EL (cell line): ENCODE measurements around the gene SPPL2B.
"Not testable (repeated sequence)": the region's sequence is repeated elsewhere in the genome, so short reads cannot be mapped to it uniquely, and the experiment has no call there.

Source experiments
- DNase-seq: peaks from one replicate; pipeline ENCODE4 v3.0.0-alpha.2; 2016

Gene SPPL2B

DNA sequence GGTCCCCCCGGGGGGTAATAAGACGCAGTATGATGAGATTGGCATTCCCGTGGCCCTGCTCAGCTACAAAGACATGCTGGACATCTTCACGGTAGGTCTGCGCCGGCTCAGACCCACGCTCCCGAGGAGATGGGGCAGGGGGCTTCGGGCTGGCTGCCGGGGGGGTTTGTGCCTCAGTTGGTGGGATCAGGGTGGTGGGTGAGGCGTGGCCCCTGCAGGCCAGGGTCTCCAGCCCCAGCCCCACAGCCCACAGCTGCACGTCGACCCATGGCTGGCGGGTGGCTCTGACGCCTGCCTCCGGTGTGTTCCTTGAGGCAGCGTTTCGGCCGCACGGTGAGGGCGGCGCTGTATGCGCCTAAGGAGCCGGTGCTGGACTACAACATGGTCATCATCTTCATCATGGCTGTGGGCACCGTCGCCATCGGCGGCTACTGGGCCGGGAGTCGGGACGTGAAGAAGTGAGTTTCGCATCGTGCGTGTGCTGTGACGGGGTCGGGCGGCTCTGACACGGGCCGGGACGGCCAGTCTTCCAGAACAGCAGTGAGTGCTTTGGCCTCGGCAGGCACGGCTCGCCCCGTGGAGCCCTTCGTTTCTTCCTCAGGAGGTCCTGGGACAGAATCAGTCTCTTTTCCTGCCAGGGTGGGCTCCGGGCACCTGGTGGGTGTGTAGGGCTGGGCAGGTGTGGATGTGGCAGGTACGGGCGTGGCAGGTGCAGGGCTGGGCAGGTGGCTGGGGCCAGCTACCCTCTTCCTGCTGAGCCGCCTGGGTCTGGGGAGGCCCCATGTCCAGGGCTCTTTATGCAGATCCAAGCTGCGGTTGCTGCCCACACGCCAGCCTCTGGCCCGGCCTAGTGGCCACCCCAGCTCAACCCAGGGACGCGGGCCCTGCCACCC, 10.5 kb downstream of the SPPL2B start:
- DNase-seq = no peak

- DNase-seq = no peak
Observed at GRCh38 chr19:2339644-2340310, 11.3 kb downstream of the SPPL2B start.

- DNase-seq = no peak
Observed at GRCh38 chr19:2340496-2341243, 12.2 kb downstream of the SPPL2B start.

DNA sequence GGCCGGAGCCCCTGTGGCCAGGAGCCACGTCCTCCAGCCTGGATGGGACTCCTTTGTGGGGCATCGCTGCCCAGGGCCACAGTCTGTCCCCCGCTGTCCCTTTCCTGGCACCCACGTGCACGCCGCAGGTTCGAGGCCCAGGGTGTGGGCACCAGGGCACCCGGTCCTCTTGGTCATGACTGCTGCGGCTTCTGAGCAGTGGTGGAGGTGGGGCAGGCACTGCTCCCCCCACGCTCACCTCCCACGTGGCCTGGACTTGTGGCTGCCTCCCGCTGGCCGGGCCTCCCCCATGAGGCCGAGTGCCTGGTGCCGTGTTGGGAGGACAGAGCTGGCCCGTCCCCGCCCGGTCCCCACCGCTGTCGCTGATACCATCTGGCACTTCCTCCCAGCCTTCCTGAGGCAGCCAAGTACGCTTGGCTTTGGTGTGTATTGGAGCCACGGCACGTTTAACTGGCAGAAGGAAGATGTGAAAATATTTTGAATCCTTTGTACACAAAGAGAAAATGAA, 12.8 kb downstream of the SPPL2B start:
- DNase-seq = no peak

- DNase-seq = no peak
Observed at GRCh38 chr19:2341982-2342381, 13.5 kb downstream of the SPPL2B start.

GRCh38 chr19:2342656-2343288, 14.3 kb downstream of the SPPL2B start:
- DNase-seq = no peak

- no peak for DNase-seq
Observed at GRCh38 chr19:2343289-2343982, 15.0 kb downstream of the SPPL2B start.

DNA sequence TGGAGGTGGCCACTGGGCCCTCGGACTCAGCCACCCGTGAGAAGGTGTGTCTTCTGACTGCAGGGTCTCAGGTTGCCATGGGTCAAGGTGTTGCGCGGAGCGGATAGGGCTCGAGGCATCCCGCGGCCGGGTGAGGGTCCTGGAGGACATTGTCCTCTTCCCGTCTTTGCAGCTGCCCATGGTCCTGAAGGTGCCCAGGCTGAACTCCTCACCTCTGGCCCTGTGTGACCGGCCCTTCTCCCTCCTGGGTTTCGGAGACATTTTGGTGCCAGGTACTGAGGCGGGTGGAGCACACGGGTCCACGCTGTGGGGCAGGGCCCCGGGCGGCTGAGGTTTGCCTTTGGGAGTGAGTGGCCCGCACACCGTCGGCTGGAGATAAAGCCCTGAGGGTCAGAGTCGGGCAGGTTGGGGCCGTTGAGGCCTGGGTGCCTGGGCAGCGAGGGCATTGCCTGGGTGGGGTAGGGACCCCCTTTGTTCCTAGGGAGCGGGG, 15.9 kb downstream of the SPPL2B start:
- DNase-seq = no peak

GRCh38 chr19:2345076-2345475, 16.6 kb downstream of the SPPL2B start:
- no peak for DNase-seq

- DNase-seq = no peak
Observed at GRCh38 chr19:2345794-2346663, 17.5 kb downstream of the SPPL2B start.

DNA sequence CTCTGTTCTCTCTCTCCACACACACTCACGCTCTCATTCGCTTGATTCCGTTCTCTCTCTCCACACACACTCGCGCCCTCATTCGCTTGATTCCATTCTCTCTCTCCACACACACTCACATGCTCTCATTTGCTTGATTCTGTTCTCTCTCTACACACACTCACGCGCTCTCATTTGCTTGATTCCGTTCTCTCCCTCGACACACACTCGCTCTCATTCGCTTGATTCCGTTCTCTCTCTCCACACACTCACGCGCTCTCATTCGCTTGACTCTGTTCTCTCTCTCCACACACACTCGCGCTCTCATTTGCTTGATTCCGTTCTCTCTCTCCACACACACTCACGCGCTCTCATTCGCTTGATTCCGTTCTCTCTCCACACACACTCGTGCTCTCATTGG, 21.3 kb downstream of the SPPL2B start:
- not testable (repeated sequence) for DNase-seq

GRCh38 chr19:2350656-2351055, 22.2 kb downstream of the SPPL2B start:
- no peak for DNase-seq

GRCh38 chr19:2351591-2351990, 23.1 kb downstream of the SPPL2B start:
- DNase-seq = no peak

DNA sequence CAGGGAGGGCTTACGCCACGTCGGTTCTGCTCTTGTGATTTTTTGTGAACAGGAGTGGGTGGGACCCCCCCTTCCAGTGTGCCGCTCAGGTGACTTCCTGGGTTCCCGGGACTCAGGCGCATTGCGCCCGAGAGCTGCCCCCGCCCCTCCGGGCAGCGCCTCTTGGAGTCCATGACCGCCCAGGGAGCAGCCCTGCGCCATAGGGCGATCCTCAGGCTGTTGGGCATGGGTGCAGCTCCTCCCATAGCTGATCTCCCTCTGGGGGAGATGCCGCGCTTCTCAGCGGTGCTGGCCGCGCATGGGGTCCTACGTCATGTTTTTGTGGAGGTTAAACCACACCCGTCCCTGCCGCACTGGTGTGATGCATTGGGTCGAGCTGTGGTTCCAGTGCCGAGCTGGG, 23.6 kb downstream of the SPPL2B start:
- DNase-seq = no peak

GRCh38 chr19:2353159-2353886, 24.8 kb downstream of the SPPL2B start:
- no peak for DNase-seq

GRCh38 chr19:2353887-2354592, 25.6 kb downstream of the SPPL2B start:
- DNase-seq = no peak

GRCh38 chr19:2354670-2355069, 26.2 kb downstream of the SPPL2B start:
- DNase-seq = no peak

- no peak for DNase-seq
Observed at GRCh38 chr19:2355168-2356035, 26.9 kb downstream of the SPPL2B start.
